Measurements from ENCODE around the gene STARD7. TPM values are rescaled to one million over a fixed set of nuclear protein-coding genes. Genes with fewer than 3 reads are reported as not detected.

STARD7 gene
- total RNA-seq, 1 experiment from 2014 or later: 224 TPM

- no peak for DNase-seq
- Mint-ChIP-seq H3K4me3 (ENCODE audit: unreplicated experiment) (no peak overlapping the region), H3K27me3 (ENCODE audit: insufficient read depth, unreplicated experiment) (no peaks in the 10 kb centered on the region), H3K36me3 (ENCODE audit: insufficient read depth, unreplicated experiment) (peaks cover 4% of the 10 kb centered on the region), H3K9me3 (ENCODE audit: unreplicated experiment) (no peaks in the 10 kb centered on the region), H3K4me1 (ENCODE audit: low read depth, unreplicated experiment) (no peaks in the 10 kb centered on the region), H3K27ac (ENCODE audit: unreplicated experiment) (no peak overlapping the region)
- ChIA-PET POLR2A (no interaction called here), CTCF (interaction anchor here (1.5 kb wide), 1 partner anchor 103 kb away, joined by 4 read pairs; the partner anchor contains the start of gene ASTL)
- no peak for TF ChIP-seq CTCF (IDR thresholded peaks at IDR 0.05; ENCODE audit: insufficient read depth in 1 of 2, low read depth in 1 of 2, low read length in 1 of 2, severe bottlenecking in 1 of 2, unreplicated experiment in 1 of 2)
- Histone ChIP-seq H3K4me1 (no peaks in the 10 kb centered on the region), H3K36me3 (ENCODE audit: control insufficient read depth, insufficient read depth, low read length) (no peaks in the 10 kb centered on the region), H3K27me3 (replicated peaks; ENCODE audit: control insufficient read depth, insufficient read depth, low read length) (no peaks in the 10 kb centered on the region), H3K9me3 (no peaks in the 10 kb centered on the region), H3K4me3 (ENCODE audit: low read depth, low read length) (no peak overlapping the region)
- intact Hi-C loops (cut with micrococcal nuclease; ENCODE audit: unreplicated experiment): no loop called here
- BruUV-seq (replicated peaks): no TSS peak
Observed at GRCh38 chr2:96241227-96241626, 32.6 kb upstream of the STARD7 start.

GRCh38 chr2:96240341-96241038 lies 31.9 kb upstream of the STARD7 start:
- DNase-seq: no peak

GRCh38 chr2:96239745-96240264 lies 31.2 kb upstream of the STARD7 start:
- Mint-ChIP-seq H3K9me3 (ENCODE audit: unreplicated experiment) (no peaks in the 10 kb centered on the region), H3K27ac (ENCODE audit: unreplicated experiment) (peak overlapping the region; percentile 26), H3K4me3 (ENCODE audit: unreplicated experiment) (no peak overlapping the region), H3K4me1 (ENCODE audit: low read depth, unreplicated experiment) (no peaks in the 10 kb centered on the region), H3K27me3 (ENCODE audit: insufficient read depth, unreplicated experiment) (no peaks in the 10 kb centered on the region), H3K36me3 (ENCODE audit: insufficient read depth, unreplicated experiment) (no peaks in the 10 kb centered on the region)
- Histone ChIP-seq H3K4me3 (ENCODE audit: low read depth, low read length) (no peak overlapping the region), H3K9me3 (no peaks in the 10 kb centered on the region), H3K36me3 (ENCODE audit: control insufficient read depth, insufficient read depth, low read length) (no peaks in the 10 kb centered on the region), H3K27me3 (replicated peaks; ENCODE audit: control insufficient read depth, insufficient read depth, low read length) (no peaks in the 10 kb centered on the region), H3K4me1 (no peaks in the 10 kb centered on the region)
- ChIA-PET CTCF (no interaction called here), POLR2A (no interaction called here)
- intact Hi-C loops (cut with micrococcal nuclease; ENCODE audit: unreplicated experiment): no loop called here
- BruUV-seq (replicated peaks): no TSS peak
- no peak for DNase-seq
- no peak for TF ChIP-seq CTCF (IDR thresholded peaks at IDR 0.05; ENCODE audit: insufficient read depth in 1 of 2, low read depth in 1 of 2, low read length in 1 of 2, severe bottlenecking in 1 of 2, unreplicated experiment in 1 of 2)

More at GRCh38 chr2:96240341-96241038, 31.9 kb upstream of the STARD7 start:
- Mint-ChIP-seq H3K27ac (ENCODE audit: unreplicated experiment) (no peak overlapping the region), H3K36me3 (ENCODE audit: insufficient read depth, unreplicated experiment) (no peaks in the 10 kb centered on the region), H3K4me3 (ENCODE audit: unreplicated experiment) (no peak overlapping the region), H3K9me3 (ENCODE audit: unreplicated experiment) (no peaks in the 10 kb centered on the region), H3K4me1 (ENCODE audit: low read depth, unreplicated experiment) (no peaks in the 10 kb centered on the region), H3K27me3 (ENCODE audit: insufficient read depth, unreplicated experiment) (no peaks in the 10 kb centered on the region)
- H3K4me1 ChIP-seq: no peaks in the 10 kb centered on the region
- intact Hi-C loops (cut with micrococcal nuclease; ENCODE audit: unreplicated experiment): no loop called here
- CTCF ChIA-PET: interaction anchor here (1.5 kb wide), 1 partner anchor 102 kb away, joined by 4 read pairs; the partner anchor contains the start of gene ASTL
- H3K9me3 ChIP-seq: no peaks in the 10 kb centered on the region
- H3K4me3 ChIP-seq (ENCODE audit: low read depth, low read length): no peak overlapping the region
- POLR2A ChIA-PET: no interaction called here
- TF ChIP-seq CTCF (IDR thresholded peaks at IDR 0.05; ENCODE audit: insufficient read depth in 1 of 2, low read depth in 1 of 2, low read length in 1 of 2, severe bottlenecking in 1 of 2, unreplicated experiment in 1 of 2): no peak
- H3K36me3 ChIP-seq (ENCODE audit: control insufficient read depth, insufficient read depth, low read length): no peaks in the 10 kb centered on the region
- H3K27me3 ChIP-seq (replicated peaks; ENCODE audit: control insufficient read depth, insufficient read depth, low read length): no peaks in the 10 kb centered on the region
- no TSS peak for BruUV-seq (replicated peaks)
